Measurements from ENCODE around the gene ZMIZ1.
"Not testable (repeated sequence)": the region's sequence is repeated elsewhere in the genome, so short reads cannot be mapped to it uniquely, and the experiment has no call there.

Gene ZMIZ1

GRCh38 chr10:79332610-79333315 is 264.0 kb downstream of the ZMIZ1 start:
- not testable (repeated sequence) for FAIRE-seq

GRCh38 chr10:79333513-79333912 is 264.7 kb downstream of the ZMIZ1 start:
- FAIRE-seq = no peak

- no peak for FAIRE-seq
Observed at GRCh38 chr10:79334573-79334972, 265.8 kb downstream of the ZMIZ1 start.

- FAIRE-seq = no peak
Observed at GRCh38 chr10:79335094-79335469, 266.3 kb downstream of the ZMIZ1 start.

GRCh38 chr10:79335470-79336235 is 266.9 kb downstream of the ZMIZ1 start:
- FAIRE-seq = no peak

- no peak for FAIRE-seq
Observed at GRCh38 chr10:79336276-79336675, 267.5 kb downstream of the ZMIZ1 start.

GRCh38 chr10:79336739-79337138 is 268.0 kb downstream of the ZMIZ1 start:
- no peak for FAIRE-seq

GRCh38 chr10:79337783-79338469 is 269.2 kb downstream of the ZMIZ1 start:
- FAIRE-seq = not testable (repeated sequence)

GRCh38 chr10:79339266-79339665 is 270.5 kb downstream of the ZMIZ1 start:
- no peak for FAIRE-seq

- no peak for FAIRE-seq
Observed at GRCh38 chr10:79340646-79341244, 272.0 kb downstream of the ZMIZ1 start.

GRCh38 chr10:79342295-79342761 is 273.6 kb downstream of the ZMIZ1 start:
- FAIRE-seq = no peak

- FAIRE-seq = no peak
Observed at GRCh38 chr10:79342811-79343561, 274.2 kb downstream of the ZMIZ1 start.

- no peak for FAIRE-seq
Observed at GRCh38 chr10:79344502-79345195, 275.9 kb downstream of the ZMIZ1 start.

- no peak for FAIRE-seq
Observed at GRCh38 chr10:79345241-79346011, 276.7 kb downstream of the ZMIZ1 start.

GRCh38 chr10:79346012-79346340 is 277.2 kb downstream of the ZMIZ1 start:
- no peak for FAIRE-seq

- no peak for FAIRE-seq
Observed at GRCh38 chr10:79346388-79347225, 277.8 kb downstream of the ZMIZ1 start.

- no peak for FAIRE-seq
Observed at GRCh38 chr10:79347226-79347893, 278.6 kb downstream of the ZMIZ1 start, which contains the start of gene PPIF. Gene PPIF, plus strand, starts transcription at chr10:79347469. Its CDS starts 80 bp downstream, at chr10:79347549.

GRCh38 chr10:79347894-79348639 is 279.3 kb downstream of the ZMIZ1 start:
- FAIRE-seq = no peak

GRCh38 chr10:79348640-79348988 is 279.8 kb downstream of the ZMIZ1 start:
- no peak for FAIRE-seq
